ENCODE results near the gene DLK1.
A peak's percentile ranks its signal among the peaks of the same experiment; 100 is the strongest.

The DLK1 gene

GRCh38 chr14:100715803-100716202, 10.9 kb upstream of the DLK1 start:
- peak; percentile 39 for DNase-seq

- DNase-seq = peak; percentile 52
Observed at GRCh38 chr14:100717386-100717785, 9.3 kb upstream of the DLK1 start.

DNA sequence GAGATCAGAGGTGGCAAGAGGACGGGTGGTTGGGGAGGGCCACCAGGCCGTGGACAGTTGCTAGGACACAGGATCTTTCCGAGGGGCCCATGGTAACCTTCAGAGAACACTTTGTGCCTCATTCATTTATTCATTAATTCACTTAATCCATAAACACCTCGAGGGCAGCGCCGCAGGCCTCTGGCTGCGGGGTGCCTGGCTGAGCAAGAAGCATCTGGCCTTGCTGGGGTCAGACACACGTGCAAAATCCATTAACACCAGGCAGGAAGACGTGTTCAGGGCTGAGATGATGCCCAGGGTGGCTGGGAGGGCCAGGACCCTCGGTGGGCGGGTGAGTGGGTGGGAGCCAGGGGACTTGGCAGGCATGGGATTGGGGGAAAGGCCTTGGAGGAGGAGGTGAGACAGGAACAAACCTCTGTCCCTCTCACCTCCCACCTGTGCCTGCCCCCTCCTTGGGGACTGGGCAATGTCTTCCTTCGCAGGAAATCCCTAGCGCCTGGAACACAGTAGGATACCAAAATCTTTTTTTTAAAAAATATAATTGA, 6.6 kb upstream of the DLK1 start:
- DNase-seq = no peak

GRCh38 chr14:100721568-100721967, 5.1 kb upstream of the DLK1 start:
- DNase-seq = no peak

- no peak for DNase-seq
Observed at GRCh38 chr14:100722367-100722766, 4.3 kb upstream of the DLK1 start.

- no peak for DNase-seq
Observed at GRCh38 chr14:100723135-100723829, 3.4 kb upstream of the DLK1 start.

DNA sequence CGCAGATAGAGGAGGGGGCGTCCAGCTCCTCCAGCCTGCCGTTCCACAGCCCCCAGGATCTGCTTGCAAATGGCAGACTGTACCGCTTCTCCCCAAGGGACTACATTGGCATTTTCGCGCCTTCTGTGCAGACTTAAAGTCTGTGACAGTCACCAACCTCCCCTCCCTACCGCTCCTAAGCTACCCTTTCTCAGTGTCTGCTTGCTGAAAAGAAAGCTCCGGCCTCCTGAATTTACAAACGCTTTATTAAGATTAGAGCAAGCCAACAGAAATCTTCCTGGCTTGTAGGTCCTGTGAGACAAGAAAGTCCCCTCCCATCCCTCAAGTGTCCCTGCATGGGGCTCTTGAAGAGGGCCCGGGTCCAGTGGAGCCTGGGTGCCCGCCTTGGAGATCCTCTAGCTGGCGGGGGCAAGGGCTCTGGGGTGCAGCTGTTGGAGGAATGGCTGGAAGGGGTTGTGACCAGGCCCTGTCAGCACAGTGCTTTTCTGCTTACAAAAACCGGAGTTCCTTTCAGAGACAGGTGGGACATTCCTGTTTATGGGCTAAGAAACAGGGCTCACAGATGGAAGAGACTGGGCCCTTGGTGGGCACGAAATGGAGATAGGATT, 2.8 kb upstream of the DLK1 start:
- peak; percentile 19 for DNase-seq

DNA sequence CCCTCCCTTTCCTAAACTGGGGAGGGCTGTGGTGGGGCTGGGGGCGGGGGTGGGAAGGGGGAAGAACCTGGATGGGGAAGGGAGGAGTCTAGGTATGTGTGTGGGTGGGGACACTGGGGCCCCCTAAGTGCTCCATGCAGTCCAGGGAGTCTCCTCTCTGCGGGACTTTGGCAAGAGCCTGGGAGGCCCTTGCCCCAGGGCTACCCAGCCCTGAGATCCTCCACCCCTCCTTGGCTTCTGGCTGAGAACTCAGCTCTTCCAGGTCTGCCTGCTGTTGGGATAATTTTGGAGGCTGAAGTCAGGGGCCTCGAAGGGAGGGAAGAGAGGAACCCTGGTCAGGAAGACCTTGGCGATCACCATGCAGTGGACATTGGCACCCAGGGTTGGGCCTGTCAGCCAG, 2.2 kb upstream of the DLK1 start:
- no peak for DNase-seq

GRCh38 chr14:100725587-100726387, 905 bp upstream of the DLK1 start:
- DNase-seq = no peak

- no peak for DNase-seq
Observed at GRCh38 chr14:100727086-100727872, 587 bp downstream of the DLK1 start.

DNA sequence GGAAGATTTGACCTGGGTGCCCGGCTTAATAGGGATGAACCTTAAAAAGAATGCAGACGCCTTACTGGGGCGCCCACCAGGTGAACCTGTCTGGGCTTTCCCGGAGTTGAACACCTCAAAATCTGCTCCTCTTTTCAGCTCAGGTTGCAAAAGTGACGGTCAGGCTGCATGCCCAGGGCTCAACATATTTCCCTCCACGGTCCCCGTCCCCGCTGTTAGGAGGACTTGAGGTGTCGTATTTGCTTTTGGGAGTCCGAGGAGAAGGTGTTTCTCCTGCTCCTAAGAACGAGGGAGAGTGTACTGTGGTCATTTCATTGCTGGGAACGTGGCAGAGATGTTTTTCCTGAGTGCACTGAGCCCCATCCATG, 1.2 kb downstream of the DLK1 start:
- no peak for DNase-seq

DNA sequence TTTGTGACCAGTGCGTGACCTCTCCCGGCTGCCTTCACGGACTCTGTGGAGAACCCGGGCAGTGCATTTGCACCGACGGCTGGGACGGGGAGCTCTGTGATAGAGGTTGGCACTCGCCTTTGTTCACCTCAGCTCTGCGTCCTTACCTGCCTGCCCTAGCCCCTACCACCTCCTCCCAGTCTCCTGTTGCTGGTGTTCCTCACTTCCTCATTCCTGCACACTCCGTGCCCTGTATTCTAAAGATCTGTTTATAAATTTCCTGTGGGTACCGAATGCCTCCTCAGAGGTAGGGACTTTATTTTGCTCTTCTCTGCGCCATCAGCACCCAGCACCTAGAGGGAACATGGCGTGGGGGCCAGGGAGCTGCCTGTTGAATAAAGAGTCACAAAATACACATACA, 2.3 kb downstream of the DLK1 start:
- no peak for DNase-seq

DNA sequence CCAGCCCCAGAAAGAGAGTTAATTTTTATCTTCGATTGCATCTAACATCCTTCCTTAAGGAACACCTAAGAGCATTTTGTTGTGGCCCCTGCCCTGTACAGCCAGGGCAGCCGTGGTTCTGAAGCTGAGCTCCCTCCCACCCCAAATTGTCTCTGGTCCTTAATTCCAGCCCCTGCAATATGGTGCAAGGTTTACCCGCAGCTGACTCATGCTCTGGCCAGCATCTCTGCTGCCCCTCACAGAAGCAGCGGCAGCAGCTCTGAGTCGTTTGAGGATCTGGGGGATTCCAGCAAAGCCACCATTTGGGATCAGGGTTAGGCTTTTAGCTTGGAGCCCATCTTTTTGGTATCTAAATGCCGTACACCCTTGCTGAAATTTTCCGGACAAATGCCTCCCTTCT, 3.3 kb downstream of the DLK1 start:
- peak; percentile 10 for DNase-seq

DNA sequence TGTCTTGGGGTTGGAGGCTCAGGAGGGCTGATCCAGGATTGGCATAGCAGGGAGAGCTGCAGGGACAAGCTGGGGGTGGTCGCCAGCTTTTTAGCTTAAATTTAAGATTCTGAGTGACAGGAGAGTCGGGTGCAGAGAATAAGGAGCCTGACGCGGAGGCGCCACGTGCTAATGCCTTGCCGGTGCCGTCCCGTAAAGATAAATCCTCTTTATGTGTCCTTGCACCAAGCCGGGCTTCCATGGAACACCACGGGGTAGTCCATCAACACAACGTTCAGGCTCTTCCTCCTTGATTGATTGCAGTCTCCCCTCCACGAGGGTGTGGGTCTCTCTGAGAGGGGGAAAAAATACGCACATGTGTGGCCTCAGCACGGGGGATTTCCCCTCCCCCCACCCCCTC, 3.9 kb downstream of the DLK1 start:
- peak; percentile 28 for DNase-seq

GRCh38 chr14:100731011-100731670, 4.4 kb downstream of the DLK1 start:
- DNase-seq = no peak

DNA sequence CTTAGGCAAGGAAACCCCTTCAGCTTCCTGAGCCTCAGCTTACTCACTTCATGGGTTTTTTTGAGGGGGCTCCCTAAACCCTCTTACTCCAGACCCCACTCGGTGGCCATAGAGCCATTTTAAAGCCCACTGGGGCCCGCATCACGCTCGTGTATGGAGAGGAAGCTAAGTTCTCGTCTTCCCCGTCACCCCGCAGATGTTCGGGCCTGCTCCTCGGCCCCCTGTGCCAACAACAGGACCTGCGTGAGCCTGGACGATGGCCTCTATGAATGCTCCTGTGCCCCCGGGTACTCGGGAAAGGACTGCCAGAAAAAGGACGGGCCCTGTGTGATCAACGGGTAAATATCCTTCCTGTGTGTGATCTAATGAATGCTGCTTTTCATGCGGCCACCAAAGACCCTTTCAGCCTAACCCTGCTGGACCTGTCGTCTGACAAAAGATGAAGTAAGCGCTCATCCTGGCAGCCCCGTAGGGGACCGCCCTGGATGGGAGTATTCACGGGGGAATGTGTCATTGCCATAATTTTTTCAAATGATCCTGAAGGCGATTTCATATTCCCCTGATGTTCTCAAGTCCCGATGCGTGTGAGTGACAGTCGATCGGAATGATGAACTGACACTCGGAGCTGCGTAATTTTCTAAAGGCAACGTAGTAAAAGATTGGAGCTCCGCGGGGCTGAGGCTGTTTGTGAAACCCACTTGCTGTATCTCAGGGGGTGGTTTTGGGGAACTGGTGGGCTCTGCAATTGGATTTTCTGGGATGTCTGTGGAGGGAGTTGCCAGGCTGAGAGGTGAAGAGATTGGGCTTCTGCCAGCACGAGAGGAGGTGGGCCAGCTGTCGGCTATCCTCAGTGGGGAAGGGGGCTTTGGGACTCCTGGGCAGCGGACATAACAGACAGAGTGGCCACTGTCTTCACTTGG, 5.4 kb downstream of the DLK1 start:
- no peak for DNase-seq

DNA sequence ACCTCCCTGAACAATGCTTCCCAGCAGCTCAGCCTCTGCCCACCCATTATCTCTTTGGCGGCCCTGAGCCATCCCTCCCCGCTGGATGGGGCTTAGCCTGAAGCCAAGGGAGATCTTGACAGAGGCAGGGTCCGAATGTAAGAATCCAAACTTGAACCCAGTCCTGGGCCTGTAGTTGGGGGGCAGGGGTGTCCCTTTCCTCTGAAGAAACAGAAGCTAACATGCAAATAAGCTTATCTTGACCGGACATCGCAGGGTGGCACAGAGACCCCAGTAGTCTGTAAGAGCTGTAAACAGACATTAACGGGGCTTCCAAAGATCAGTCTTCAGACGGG, 6.0 kb downstream of the DLK1 start:
- DNase-seq = no peak

GRCh38 chr14:100733152-100733850, 6.6 kb downstream of the DLK1 start:
- DNase-seq = no peak

- no peak for DNase-seq
Observed at GRCh38 chr14:100734031-100734990, 7.6 kb downstream of the DLK1 start.

- no peak for DNase-seq
Observed at GRCh38 chr14:100735271-100735670, 8.6 kb downstream of the DLK1 start.
